ENCODE measurements around the gene DLG2.

DNA sequence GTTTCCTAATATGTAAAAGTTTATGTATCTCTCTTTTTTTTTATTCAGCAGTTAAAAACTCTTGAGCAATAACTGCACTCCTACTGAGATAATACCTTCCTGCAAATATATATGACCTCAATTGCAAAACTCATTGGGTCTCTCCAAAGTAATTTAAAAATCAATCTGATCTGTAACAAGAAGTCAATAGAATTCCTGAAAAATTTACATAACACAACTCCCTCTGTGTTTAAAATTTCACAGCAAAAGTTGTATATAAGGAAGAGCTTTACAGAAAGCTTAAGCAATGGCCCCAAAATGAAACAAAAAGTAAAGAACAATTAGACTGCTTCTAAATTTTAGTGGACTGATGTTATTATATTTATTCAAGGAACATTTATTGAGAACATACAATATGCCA is 313.4 kb downstream of the DLG2 start:
- TF ChIP-seq CTCF (IDR thresholded peaks at IDR 0.05) (no peak), POLR2A (IDR thresholded peaks at IDR 0.05; ENCODE audit: low read depth) (no peak)
